ENCODE measurements around the gene CABP4.

CABP4 gene

DNA sequence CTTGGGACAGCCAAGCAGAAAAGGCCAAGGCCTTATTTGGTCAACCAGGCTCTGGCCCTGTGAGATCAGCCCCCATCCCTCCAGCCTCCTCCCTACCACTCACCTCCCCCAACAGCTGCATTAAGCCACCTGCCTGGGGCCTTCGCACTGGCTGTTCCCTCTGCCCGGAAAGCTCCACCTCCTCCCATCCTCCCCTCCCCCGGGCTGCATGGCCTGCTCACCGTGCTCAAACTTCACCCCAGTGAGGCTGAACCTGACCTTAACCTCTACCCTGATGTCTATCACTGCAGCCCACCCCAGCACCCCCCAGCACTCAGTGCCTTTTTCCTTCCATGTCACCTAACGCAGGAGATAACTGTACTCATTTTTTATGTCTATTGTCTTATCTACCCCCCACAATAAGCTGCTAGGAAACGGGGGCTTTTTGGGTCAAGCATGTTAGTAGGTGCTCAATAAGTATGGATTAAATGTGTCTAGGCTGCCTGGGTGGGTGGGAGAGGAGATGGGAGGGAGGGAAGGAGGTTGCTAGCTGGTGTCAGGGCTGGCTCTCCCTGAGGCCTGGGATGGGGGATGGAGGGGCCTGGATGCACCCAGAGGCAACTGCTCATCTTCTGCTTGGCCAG is 18.6 kb upstream of the CABP4 start:
- DNase-seq = no peak

DNA sequence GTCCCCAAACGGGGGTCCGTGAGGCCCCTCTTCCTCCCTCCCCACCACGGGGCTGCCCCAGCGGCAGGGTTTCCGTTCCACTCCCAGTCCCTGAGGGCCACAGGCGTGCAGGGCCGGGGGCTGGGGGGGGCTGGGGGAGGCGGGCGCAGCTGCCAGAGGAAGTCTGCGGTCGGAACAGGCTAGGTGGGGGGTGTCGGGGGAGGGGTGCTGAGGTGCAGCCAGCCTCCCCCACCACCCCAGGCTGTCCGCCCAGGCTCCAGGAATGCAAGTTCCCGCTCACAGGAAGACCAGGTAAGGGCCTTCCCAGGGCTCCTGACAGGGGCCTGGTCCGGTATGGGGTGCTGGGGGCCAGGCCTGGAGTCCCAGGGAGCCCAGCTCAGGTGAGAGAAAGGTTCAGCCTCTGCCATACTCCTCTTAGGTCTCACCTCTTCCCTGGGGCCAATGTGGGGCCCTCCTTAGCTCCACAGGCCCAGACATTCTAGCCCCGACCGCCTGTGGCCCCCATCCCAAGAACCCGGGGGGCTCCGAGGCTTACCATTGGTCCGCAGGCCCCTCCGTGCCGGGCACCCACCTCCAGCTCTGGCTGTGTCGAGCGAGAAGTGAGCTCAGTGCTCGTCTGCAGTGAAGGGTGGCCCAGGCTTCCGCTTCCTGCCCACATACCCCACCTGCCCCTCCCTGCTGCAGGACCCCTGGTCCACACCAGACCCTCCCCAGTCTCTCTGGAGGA is 17.9 kb upstream of the CABP4 start, which contains the start of gene PTPRCAP:
Gene PTPRCAP, minus strand, starts transcription at position 601 of the 727 bp plus-strand sequence. Its CDS starts 63 bp downstream, at position 538.
- DNase-seq = no peak

DNA sequence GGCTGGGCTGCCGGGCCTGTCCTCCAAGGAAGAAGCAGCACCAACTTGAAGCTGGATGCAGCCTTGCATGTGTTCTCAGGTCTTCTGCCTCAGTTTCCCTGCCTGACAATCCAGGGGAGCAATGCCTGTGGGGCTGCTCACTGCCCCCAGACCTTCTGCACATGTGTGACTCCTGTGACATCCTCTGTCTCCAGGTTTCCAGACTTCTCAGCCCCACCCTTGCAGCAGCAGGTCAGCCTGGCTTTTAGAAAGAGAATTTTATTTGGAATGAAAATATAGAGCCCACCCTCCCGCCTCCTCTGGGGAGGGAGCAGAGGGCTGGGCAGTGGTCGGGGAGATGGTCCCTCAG is 17.4 kb upstream of the CABP4 start:
- DNase-seq = no peak

DNA sequence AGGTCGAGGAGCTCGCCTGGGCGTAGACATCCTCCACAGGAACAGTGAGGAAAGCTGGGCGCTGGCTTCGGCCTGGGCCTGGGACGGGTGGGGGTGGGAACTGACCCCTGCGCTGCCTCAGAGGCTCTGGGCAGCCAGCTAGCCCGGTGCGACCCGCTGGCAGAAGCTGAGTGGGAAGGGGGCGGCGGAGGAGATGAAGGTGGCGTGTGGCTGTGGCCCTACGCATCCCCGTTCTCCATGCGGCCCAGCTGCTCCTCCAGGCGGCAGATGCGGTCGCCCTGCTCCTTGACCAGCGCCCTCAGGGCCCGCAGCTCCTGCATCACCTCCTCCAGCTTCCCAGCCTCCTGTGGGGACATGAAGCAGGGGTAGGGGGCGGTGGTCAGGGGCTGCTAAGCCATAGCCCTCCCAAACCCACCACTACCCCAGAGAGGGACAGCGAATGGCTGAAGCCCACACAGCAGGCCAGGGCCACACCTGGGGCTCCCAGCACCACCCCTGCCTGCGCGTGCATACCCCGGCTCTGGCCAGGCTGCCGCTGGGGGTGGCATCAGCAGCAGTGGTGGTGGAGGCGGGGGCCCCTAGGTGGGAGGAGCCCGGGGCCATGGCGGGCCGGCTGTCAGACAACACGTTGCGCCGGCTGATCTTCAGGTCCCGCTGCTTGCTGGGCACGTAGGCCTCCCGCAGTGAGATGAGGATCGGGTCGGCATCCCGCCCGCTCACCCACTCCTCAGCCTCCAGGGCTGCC is 16.8 kb upstream of the CABP4 start:
- DNase-seq = no peak

DNA sequence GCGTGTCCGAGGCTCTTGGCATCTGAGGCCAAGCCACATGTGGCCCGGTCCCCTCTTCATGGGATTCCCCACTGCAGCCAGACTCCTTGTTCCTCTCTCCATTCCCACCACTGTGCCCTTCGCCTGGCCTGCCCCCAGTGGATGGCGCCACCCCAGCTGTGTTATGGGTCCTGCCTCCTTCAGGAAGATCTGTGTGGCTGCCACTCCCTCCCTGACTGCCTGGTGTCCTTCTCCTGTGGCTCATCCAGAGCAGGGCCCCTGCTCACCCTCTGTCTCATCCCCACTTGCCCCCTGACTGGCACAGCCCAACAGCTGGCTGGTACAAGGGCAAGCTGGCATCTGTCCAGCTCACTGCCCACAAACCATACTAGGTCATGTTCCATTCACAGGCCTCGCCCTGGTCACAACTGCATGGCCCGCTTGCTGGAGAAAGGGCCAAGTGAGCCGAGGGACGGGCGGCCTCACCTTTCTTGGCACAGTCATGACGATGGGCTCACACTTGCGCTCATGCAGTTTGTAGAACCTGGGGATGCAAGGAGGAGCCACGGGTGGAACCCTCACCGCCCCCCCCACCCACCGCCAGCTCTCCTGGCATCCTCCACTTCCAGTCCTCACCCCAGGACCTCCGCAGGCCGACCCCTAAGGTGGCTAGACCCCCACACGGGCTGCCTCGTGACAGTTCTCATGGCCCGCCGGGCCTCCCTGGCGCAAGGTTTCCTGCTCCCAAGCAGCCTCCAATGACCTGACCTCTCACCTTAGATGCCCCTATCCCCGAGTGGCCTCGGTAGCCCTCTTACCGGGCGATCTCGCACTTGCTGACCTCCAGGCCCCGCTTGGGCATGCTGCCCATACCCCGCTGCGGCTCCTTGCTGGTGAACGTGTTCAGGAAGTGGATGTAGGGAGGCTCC is 15.6 kb upstream of the CABP4 start:
- no peak for DNase-seq

DNA sequence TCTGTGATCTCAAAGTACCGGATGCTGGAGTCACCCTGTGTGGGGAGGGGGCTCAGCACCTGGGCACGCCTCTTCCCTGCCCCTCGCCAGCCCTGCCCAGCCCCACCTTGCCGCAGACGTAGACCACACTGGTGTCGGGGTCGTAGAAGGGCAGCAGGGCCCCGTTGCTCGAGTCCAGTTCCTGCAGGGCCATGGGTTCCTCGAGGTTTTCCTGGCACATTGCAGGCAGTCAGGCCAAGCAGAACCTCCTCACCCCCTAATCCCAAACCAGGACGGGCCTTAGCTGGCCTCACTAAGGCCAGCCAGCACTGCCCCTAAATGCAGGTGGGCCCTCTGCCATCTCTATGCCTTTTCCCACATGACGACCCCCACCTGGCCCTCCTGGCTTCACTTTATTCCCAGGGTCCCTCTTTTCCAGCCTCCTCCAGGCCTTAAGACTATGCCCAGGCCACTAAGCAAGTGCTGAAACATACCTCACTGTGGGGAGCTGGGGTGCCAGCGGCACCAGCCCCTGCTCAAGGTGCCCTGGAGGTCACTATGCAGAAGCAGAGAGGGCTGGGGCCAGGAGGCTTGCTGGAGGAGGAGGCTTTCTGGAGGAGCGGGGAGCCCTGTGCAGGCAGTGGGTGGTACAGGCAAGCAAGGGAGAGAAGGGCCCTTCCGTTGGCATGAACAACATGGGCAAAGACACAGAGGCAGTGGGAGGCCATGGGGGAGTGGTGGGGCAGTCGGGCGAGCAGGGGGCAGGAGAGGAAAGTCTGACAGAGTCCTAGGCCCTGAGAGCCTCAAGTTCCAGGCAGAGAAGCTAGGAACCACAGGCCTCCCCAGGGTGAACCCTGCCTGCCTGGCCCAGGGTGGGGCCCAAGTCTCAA is 14.7 kb upstream of the CABP4 start:
- DNase-seq = no peak

DNA sequence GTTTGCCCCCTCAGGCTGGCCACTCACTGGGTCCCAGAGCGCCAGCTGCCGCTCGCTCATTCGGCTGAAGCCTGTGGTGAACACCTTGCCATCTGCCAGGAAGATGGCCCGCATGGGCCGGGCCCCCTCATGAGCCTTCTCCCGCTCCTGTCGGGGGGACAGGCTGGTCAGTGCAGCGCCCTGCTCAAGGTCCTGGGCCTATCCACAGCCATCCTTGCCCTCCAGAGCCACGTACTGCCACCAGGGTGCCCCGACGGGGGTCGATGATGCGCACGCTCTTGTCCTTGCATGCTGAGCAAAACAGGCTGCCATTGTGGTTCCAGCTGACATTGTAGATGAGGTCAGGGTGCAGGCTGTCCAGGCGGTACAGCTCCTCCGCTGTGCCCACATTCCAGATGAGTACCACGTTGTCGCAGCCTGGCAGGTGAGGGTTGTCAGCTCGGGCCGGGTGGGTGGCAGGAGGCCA is 14.0 kb upstream of the CABP4 start:
- no peak for DNase-seq

DNA sequence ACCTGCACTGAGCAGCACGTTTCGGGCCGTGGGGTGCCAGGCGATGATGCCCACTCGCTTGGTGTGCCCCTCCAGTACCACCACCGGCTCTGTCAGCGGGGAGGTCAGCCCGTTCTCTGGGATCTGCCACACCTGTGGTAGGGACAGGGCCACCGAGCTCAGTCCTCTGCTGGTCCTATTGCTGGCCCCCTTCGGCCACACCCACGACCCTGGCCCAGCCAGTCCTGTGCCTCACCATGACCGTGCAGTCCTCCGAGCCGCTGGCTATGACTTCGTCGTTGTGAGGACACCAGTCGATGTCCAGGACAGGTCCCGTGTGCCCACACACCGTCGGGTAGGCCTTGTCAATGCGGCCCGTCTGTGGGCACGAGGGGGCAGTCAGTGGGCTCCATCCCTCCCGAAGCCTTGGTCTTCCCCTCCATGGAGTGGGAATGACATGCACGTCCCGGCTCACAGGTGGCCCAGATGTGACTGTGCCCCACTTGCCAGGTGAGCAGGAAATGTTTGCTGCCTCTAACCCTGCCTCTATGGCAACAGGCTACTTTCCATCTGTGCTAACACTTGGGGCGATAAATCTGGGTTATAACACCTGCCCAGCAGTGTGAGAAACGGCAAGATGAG is 13.3 kb upstream of the CABP4 start:
- DNase-seq = no peak

DNA sequence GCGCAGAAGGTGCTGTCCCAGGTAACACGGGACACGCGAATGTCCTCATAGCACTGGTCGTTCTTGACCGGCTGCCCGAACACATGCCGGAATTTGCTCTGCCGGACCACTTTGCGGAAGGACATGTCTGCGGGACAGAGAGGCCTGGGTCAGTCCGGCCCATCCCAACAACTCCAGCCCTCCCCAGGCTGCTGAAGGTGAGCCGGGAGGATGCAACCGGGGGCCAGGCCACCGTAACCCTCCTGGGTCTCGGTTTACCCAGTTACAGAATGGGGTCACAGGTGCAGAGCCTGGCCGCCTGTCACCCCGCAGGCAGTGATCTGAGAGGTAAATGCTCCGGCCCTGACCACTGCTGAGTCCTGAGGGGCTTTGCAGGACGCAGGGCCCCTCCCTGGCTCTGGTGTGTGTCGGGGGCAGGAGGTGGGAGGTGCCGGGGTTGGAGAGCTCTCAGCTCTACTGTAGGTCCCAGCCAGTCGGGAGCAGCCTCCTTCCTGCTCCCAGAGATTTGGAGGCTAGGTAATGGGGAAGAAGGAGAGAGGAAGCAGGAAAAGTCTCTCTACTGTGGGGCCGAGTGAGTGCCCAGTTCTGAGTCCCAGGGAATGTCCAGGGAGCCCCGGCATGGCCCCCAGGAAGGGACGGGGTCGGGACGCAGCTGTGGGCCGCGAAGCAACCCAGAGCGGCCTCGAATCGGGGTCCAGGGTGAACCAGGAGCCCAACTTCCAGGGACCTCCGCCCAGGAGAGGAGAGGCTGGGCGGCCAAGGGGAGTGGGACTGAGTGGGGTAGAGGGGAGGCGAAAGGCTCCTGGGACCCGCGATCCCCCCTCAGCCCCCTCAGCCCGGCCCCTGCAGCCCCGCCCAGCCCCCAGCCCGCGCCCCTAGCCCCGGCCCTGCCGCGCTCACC is 12.4 kb upstream of the CABP4 start:
- no peak for DNase-seq

DNA sequence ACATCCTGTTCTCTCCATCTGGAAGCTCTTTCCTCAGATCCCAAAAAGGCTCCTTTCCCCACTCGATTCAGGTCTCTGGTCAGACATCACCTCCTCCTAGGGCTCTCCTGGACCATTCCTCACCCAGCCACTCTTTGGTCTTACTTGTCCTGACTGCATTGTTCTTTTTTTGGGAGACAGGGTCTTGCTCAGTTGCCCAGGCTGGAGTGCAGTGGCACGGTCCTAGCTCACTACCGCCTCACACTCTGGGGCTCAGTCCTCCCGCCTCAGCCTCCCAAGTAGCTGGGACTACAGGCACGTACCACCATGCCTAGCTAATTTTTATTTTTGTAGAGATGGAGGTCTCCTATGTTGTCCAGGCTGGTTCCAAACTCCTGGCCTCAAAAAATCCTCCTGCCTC is 9.6 kb upstream of the CABP4 start:
- no peak for DNase-seq

DNA sequence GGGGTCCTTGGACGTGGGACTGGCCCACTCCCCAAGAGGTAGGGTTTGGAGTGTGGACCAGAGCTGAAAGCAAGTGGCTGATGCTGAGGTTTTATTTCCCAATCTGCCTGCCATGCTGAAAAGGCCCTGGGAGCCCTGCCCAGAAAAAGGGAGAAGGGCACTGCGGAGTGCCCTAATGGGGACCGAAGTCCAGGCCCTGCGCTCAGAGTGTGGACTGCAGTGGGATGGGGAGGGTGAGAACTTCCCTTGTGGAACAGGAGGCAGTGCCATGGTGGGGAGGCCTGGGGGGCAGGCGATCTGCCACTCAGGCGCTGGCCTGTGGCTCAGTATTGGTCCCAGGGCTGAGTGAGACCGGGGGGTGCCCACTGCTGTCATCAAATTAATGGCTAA is 6.9 kb upstream of the CABP4 start:
- DNase-seq = no peak

DNA sequence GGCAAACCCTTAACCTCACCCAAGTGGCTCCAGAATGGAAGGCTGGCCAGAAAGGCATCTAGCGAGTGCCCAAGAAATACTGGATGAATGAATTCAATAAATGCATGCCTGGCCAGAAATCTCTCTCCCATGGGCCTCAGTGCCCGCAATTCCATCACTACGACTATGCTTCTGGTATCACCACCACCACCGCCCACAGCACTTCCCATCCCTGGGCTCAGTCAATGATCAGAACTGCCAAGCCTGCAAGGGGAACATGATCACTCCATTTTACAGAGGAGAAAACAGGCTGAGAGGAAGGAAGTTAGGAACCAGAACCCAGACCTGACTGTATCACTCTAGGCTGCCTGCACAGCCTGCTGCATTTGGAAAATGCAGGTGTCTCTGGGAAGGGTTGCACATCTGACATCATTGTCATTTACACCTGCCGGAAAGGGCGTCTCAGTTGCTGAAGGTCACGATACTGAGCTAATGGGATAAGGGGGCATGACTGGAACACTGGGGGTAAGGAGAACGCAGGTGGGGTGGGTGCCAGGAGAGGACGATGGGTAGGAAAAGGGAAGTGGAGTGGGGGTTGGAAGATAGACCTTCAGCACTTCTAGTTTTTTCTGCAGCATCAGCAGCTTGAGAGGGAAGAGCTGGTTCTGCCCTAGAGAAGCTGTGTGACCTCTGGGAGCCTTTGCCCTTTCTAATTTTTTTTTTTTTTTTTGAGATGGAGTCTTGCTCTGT is 5.9 kb upstream of the CABP4 start:
- no peak for DNase-seq

DNA sequence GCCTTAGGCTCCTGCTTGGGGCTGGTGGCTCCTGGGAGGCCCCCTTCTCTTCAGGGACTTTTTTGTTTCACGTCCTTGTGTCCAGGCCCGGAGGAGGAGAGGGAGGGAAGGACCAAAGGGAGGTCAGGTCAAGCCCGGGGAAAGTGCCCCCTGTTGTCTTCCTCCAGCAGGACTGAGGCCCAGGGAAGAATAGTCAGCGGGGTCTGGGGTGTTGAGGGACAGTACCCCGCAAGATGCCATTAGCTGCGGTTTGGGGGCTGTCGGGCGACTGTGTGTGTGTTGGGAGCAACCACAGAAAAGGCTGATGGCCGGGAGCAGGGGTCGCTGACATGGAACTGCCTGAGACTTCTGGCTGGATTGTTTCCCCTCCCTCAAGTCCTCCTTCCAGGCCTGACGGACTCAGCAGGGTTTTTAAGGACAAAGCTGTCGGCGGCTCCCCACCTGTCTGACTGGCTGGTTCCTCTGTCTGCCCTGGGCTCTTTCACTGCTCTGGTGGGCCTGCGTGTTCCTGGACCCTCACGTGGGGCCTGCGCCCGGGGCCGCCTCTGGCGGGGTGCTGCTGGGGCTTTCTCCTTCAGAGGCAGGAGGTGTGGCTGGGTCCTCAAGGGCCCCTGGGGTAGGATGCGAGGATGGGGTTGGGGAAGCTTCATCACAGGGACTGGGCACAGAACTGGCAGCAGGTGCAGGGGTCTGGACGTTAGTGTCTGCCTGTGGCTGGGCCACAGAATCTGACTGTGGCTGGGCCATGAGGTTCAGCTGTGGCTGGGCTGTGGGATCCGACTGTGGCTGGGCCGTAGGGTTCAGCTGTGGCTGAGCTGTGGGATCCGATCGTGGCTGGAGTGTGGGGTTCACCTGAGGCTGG is 4.1 kb upstream of the CABP4 start:
- DNase-seq = no peak

DNA sequence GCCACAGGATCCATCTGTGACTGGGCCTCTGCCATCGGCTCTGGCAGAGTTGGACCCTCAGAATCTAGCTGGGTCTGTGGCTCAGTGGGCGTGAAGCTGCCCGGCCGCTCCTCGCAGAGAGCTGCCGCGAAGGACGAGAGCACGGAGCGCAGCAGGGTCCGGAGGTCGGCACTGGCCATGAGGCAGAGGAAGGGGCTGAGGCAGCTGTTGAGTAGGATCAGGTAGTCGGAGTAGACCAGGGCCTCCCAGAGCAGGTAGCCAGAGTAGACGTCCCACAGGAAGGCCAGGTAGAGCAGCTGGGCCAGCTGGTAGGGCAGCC is 3.5 kb upstream of the CABP4 start:
- no peak for DNase-seq

DNA sequence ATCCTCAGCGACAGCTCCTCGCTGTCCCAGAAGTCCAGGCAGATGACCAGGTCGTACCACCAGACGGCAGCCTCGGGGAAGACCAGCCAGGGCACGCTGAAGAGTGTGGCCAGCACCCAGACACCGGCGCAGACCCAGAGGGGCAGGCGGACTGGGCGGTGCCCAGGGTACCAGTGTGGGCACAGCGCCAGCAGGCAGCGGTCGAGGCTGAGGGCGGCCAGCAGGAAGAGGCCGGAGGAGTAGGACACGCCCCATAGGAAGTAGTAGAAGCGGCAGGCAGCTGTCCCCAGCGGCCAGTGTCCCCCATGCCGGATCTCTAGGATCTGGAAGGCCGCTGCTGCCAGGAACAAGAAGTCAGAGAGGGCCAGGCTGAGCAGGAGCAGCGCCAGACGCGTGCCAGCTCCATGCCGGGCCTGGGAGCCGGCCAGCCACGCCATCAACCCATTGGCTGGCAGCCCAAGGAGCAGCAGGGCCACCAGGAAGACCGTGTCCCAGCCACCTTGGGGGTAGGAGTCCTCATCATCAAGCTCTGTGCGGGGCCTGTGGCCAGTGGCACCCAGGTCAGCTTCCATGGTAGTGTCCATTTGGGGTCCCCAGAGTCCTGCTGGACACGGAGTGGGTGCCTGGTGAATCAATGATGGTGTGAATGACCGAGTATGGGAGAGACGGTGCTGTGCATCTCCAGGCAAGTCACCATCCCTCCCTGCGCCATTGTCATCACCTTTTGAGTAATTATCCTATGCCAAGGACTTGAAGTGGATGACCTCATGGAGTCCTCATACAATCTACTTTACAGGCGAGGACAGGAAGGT is 2.8 kb upstream of the CABP4 start, which contains the start of gene GPR152:
Gene GPR152, minus strand, starts transcription at position 589 of the 812 bp plus-strand sequence. Its CDS starts 5 bp downstream, at position 584.
- no peak for DNase-seq

DNA sequence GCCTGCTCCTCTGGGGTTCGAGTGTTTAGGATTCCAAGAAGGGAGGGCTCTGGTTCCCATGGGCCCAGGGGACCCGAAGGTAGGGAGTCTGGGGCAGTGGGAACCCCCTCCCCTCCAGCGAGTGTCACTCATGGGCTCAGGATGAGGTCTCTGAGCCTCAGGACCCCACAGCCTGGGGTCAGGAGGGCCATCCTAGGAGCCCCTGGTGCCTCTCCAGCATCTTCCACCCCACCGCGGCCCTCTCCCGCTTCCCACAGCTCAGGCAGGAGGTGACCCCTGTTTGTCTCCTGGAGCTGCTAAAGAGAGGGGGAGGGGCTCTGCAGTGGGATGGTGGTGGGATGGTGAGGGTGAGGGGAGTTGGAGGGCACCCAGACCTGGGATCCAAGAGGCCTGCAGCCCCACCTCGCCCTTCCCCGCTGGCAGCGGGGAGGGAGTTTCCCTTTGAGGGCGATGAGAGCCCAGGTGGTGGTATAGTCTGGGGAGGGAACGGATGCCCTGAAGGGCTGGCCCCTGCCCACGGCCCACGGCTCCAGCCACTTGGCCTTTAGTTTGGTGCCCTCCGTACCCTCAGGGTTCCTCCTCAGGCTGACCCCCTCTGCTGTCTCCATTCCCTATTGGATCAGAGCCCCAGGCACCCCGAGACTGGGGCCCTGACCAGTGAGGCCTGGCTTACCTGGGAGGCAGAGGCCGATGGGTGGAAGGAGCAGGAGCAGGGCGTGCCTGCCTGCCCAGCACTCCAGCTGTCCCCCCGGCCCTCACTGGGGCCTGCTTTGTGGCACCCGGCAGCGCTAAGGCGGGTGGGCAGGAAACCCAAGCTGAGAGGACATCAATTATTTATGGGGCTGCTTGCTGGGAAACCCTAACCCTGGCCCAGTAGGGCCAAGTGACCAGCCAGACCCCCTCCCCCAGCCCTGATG is 1.1 kb upstream of the CABP4 start:
- DNase-seq = no peak
